HG02678 (cell line): Measurements from ENCODE around the gene IFITM2.
"Not testable (repeated sequence)": the region's sequence is repeated elsewhere in the genome, so short reads cannot be mapped to it uniquely, and the experiment has no call there.

ENCODE experiments used
- ATAC-seq: cut with Tn5 transposase; IDR thresholded peaks from one replicate; pipeline ENCODE4 v1.9.1; 2021; ENCODE audit warnings: mild to moderate bottlenecking, moderate library complexity; ENCODE audit not compliant: unreplicated experiment

IFITM2 gene

DNA sequence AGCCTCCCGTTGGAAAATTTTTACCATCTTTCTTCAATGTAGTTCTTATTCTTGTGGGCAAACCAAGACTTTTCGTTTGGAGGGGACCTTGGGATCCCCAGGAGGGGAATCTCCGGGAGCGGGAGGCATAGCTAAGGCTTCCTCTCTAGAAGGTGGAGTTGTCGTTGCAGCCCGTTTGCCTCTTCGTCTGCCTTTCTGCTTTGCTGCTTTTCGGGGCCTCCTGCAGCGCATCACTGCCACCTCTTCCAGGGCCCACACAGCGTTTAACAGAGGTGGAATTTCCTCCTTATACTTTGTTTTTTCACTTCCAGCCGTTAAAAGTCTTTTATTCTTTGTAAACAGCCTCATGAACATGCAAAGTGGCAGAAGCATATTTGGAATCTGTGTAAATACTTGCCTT, 16.5 kb downstream of the IFITM2 start:
- no peak for ATAC-seq

DNA sequence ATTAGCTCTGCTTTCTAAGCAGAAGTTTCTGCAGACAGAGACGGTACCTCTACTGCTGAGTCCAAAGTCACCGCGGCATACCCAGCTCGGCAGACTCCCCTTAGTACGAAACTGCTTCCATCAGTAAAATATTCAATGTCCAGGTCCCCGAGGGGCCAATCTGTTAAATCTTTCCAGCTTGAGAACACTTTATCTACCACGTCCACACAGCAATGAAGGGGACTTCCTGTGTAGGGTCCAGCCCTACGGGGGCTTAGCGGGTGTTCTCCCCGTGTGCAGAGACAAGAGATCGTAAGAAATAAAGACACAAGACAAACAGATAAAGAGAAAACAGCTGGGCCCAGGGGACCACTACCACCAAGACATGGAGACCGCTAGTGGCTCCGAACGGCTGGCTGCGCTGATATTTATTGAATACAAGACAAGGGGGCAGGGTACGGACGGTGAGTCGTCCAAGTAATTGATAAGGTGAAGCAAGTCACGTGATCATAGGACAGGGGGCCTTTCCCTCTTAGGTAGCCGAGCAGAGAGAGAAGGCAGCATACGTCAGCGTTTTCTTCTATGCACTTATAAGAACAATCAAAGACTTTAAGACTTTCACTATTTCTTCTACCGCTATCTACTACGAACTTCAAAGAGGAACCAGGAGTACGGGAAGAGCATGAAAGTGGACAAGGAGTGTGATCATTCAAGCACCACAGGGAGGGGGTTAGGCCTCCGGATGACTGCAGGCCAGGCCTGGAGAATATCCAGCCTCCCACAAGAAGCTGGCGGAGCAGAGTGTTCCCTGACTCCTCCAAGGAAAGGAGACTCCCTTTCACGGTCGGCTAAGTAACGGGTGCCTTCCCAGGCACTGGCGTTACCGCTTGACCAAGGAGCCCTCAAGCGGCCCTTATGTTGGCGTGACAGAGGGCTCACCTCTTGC, 17.2 kb downstream of the IFITM2 start:
- not testable (repeated sequence) for ATAC-seq

DNA sequence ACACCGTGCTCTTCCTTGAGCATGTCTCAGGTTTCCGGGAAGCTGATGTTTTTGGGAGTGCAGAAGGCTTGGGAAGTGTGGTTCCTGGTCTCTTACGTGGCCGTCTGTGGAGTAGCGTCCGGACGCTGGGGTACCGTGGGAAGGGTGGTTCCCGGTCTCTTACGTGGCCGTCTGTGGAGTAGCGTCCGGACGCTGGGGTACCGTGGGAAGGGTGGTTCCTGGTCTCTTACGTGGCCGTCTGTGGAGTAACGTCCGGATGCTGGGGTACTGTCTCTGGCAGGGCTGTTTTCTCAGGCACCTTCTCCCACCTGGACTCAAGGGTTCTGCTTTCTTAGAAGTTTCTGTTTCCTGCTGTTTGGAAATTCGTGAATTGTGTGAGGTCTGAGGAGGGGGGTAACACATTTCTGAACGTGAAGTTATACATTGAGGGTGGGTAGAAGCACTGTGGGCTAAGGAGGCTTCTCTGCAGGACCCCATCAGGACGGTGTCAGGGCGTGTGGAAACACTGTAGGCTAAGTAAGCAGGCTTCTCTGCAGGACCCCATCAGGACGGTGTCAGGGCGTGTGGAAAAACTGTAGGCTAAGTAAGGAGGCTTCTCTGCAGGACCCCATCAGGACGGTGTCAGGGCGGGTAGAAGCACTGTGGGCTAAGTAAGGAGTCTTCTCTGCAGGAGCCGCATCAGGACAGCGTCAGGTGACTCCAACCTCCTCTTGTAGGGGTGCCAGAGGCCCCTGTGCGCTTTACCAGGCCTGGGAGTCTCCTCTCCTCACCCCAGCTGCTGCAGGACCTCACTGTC, 18.4 kb downstream of the IFITM2 start:
- ATAC-seq = no peak

DNA sequence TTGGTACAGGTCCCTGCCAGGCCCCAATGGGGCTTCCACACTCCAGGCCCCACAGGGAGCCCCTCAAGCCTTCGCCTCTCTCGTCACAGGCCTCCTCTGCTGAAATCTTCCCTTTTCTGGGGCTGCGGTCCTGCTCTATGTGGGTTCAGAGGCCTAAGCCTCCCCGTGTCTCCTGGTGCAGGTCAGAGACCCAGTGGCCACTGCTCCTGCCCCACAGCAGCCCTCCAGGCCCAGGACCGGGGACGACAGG, 18.9 kb downstream of the IFITM2 start:
- no peak for ATAC-seq

DNA sequence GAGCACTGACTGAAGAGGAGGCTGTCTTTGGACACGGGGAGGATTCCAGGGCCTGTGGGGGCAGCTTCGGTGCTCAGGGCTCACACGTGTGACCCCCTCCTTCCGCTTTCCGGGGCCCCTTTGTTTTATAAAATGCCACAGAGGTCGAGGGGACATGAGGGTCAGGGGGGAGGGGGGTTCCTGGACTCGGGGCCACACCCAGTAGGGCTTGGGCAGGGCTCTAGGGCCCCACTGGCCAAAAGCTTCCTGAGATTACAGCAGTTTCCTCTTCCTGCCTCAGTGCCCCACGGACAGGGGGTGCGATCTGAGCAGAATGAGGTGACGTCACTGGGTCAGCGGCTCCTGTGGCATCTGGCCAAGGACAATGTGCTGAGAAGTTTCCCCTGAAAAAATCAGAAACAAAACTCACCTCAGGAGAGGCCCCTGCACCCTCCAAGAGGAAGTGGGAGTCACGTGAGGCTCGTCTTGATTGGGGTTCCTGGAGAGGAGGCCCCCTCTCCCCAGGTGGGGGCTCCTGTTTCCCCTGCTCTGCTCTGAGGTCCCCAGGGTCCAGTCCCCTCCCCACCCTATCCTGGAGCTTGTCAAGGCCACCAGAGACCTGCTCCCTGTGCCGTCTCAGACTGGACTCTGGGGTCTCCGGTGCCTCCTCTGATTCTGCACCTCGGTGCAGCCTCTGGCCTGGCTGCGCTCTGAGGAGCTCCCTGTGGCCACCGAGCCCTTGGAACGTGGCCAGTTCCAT, 19.4 kb downstream of the IFITM2 start:
- peak; percentile 72 for ATAC-seq

DNA sequence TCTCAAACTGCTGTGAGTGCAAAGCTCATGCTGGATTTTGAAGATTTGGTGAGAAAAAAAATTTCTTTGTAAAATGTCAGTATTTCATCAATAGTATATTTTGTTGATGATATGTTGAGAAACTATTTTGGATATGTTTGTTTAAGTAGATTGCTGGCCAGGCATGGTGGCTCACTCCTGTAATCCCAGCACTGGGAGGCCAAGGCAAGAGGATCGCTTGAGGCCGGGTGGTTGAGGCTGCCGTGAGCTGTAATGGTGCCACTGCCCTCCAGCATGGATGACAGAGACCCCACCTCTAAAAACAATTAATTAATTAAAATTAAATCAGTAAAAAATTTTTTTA, 19.9 kb downstream of the IFITM2 start:
- ATAC-seq = no peak

DNA sequence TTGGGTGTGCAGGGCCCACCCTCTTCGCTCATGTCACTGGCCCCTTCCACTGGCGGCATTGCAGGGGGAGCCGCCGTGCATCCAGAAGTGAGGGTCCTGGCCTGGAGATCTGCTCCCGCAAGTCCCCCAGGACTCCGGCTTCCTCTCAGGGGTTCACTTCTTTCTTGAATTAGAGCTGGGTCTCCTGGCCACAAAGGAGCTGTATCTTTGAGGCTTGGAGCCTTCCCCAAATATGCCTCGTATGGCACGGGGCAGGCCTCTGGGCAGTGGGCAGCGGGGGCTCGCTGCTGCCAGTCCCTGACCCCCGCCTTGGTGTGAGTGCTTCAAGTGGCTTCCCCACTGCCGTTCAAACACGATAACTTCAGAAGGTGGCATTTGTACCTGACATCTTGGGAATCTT, 20.4 kb downstream of the IFITM2 start:
- no peak for ATAC-seq

DNA sequence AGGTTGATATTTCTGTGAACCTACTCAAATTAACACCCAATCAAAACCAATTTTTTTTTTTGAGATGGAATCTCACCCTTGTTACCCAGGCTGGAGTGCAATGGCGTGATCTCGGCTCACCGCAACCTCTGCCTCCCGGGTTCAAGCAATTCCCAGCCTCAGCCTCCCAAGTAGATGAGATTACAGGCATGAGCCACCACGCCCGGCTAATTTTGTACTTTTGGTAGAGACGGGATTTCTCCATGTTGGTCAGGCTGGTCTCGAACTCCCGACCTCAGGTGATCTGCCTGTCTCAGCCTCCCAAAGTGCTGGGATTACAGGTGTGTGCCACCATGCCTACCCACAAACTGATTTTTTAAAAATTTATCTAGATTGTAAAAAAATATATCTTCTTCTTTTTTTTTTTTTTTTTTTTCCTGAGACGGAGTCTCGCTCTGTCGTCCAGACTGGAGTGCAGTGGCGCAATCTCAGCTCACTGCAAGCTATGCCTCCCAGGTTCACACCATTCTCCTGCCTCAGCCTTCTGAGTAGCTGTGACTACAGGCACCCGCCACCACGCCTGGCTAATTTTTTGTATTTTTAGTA, 21.0 kb downstream of the IFITM2 start:
- ATAC-seq = not testable (repeated sequence)

DNA sequence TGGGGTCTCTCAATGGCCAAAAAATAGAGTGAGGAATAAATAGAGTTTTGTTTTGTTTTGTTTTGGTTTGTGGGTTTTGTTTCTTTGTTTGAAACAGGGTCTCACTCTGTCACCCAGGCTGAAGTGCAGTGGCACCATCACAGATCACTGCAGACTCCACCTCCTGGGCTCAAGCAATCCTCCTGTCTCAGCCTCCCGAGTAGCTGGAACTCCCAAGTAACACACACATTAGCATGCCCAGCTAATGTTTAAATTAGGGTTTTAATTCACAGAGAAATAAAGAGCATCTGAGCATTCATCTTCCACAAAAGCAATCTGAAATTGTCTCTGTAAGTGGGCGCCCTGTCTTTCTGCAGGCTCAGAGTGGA, 22.3 kb downstream of the IFITM2 start:
- no peak for ATAC-seq

DNA sequence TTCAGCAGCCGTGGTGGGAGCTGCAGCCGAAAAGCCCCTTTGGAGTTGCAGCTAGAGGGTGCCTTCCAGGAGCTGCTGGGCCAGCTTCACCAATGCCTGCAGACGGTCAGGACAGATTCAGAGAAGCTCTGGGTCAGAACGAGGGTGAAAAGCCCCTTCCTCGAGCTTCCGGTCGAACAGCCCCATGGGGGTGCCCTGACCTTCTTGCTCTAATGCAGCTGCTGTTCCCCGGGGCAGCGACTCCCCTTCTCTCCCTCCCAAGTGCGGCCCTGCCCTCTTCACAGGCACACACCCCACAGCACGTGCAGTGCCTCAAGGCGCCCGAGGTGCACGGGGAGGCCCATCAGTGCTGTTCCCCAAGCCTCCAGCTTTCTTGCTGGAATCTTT, 22.7 kb downstream of the IFITM2 start:
- no peak for ATAC-seq

DNA sequence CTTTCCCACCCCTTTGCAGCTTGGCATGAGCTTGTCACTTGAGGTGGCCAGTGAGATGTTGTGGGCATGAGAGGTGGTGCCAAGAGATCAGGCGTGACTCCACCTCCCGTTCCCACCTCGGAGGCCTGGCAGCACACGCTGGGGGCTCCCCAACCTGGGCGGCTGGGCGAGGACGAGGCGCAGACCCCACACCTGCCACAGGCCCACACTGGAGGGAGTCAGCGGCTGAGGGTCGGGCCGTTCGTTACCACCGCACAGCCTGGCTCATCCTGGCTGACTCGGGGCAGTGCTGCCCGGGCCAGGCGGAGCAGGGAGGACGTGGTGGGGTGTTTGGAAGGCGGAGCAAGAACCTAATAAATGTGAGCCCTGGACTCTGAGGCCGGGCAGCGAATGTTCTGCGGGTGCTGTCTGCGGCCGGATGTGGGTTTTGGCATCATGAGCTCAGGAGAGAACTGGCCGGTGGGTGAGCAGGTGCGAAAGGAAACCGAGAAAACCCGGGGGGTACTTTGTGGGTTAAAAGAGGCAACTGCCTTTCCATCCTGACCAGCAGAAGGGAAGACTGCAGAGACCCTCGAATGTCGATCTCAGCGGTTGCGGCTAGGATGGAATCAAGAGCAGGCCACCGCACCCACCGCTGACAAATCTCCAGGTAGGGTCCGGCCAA, 23.2 kb downstream of the IFITM2 start:
- no peak for ATAC-seq

DNA sequence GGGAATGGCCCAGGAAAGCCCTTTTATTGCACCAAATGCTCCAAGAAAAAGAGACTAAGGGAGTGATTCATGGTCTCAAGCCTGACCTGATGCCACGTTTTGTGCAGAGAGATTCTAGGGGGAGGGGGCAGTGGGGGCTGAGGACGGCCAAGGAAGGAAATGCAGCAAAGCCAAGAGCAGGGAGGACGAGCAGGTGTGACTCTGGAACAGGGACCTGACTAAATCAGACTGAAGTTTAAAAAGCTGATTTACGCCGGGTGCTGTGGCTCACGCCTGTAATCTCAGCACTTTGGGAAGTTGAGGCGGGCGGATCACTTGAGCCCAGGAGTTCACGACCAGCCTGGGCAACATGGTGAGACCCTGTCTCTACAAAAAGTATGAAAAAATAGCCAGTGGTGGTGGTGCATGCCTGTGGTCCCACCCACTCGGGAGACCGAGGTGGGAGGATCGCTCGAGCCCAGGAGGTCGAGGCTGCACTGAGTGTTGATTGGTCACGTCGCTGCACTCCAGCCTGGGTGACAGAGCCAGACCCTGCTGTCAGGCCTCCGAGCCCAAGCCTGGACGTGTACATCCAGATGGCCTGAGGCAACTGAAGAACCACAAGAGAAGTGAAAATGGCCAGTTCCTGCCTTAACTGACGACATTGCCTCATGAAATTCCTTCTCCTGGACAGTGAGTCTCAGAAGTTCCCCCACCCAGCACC, 23.9 kb downstream of the IFITM2 start:
- ATAC-seq = no peak

DNA sequence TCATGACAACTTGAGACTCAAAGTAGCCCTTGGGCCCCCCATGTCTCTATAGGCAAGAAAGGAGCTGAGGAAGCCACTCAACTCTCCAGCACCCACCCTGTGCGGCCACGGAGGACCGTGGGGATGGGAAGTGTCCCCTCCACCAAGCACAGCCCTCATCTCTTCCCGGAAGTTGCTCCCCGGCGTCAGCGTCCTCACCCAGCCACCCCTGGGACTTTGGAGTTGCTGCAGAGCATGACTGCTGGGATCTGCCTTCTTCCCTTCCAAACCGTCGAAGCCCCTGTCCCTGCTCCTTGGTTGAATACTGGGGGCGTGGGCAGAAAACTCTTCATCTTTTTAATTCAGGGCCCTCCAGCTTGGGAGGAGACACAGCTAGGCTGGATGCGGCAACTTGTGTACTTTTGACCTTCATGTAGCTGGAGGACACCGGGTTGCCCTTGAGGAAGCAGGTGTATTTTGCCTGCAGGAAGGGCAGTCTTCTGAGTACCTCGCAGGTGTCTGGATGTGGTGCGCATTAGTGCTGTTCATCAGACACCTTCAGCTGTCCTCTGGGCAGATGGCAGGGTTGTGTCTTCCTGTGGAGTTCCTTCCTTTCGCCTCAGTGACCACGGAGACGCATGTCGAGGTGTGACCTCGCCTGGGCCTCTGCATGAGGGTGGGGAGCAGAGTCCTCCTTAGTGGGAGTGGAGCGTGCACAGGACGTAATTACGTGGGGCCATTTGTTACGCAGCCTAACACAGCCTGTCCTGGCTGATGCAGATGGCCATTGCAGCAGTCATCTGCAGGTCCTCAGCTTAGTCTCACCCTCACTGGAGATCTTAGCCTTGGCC, 25.2 kb downstream of the IFITM2 start:
- no peak for ATAC-seq

DNA sequence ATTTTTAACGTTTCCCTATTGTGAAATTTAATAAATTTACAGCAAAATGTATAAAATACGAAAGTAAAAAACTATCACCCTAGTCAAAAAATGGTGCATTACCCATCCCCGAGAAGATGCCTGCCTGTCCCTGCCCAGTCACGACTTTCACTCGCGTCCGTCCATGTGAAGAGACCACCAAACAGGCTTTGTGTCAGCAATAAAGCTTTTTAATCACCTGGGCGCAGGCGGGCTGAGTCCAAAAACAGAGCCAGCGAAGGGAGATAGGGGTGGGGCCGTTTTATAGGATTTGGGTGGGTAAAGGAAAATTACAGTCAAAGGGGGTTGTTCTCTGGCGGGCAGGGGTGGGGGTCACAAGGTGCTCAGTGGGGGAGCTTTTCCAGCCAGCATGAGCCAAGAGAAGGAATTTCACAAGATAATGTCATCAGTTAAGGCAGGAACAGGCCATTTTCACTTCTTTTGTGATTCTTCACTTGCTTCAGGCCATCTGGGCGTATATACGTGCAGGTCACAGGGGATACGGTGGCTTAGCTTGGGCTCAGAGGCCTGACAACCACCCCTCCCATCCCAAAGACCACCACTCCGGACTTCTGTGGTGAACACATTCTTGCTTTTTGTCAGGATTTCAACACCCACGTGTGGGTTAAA, 26.1 kb downstream of the IFITM2 start:
- ATAC-seq = not testable (repeated sequence)

DNA sequence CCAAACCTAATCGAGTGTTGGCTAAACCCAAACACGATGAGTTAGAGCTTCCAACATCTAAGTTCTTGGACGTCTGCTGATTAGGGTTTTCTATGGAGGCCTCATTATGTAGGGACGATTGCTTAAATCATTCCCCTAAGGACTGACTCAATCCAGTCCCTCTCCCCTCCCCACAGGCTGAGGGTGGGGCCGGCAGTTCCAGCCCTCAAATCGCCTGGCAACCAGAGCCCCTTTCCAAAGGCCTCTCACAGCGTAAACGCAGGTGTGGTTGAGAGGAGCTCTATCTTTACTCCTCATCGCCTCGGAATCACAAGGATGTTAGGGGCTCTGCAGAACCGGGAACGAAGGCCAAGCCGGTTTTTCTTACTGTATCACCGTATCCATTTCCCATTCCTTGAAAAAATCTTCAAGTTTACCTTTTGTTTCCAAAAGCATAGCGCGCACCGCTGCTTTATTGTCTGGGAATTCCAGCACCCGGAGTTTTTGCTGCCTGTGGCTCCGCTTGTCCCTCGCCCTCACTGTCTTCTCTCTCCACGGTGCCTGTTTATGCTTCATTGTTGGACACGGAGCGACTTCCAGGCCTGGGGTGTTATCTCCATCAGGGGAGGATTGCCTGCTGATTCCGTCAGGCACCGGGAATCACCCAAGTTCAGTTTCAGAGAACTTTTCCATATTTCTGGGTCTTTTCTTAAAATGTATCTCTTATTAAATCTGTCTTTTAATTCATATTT, 26.8 kb downstream of the IFITM2 start:
- no peak for ATAC-seq

DNA sequence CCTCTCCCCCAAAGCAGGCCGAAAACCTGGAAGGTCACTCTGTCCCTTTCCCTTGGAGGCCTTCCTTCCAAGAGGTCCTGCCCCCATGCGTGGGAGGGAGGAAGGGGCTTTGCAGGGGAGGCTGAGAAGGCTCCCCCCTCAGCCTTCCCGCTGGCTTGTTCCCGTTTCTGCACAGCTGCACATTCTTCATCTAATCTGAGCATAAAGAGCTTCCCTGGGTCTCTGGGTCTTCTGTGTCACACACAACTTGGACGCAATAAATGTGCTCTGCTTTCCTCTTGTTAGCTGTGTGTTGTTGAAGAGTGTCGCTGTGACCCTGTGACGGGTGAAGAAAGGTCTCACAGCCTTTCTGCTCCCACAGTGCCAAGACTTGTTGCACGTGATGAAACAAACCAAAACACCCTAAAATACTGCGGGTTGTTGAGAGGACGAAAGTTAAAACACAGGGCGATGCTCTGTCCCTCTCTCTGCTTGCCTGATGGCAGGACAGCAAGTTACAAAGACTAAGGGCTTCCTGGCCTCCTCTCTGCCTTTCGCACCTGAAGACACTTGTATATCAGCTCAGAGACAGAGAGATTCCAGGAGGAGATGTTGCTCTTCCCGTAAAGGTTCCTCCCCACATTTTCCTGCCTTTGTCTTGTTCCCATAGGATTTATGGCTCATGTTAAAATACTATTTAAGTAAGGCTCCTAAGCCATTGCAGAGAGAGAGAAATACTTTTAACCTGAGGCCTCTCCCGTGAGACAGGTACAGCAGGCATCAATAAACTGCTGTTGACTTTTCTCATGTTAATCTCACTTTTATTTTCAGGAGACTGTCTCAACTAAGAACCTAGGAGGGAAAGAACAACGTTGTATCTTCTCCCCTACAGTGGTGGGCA, 28.4 kb downstream of the IFITM2 start:
- ATAC-seq = no peak

DNA sequence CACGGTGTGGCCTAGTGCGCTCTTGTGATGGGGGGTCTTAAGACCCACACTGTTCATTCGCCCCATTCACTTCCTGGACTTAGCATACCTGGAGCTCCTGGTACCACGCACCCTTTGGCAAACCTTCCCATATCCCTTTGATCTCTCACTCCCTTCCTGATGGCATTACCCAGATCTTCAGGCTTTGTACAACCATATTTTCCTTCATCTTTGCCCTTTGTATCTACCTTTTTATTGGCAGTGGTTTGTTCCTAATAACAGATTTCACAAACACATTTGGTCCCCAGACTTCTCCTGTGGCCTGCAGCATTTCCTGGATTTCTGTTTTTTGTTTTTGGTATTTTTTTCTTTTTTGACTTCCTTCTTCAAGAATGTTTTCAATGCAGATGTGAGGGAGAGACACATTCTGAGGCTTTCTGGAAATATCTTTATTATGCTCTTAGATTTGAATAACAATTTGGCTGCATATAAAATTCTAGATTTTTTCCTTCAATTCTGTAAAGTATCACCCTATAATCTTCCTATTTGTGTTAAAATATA, 29.1 kb downstream of the IFITM2 start:
- ATAC-seq = no peak
